Measurements from ENCODE around the gene C11orf58. TPM values are rescaled to one million over a fixed set of nuclear protein-coding genes. Genes with fewer than 3 reads are reported as not detected.

Gene C11orf58
- total and polyA plus RNA-seq, 2 experiments from 2014 or later: 153 to 226 TPM

GRCh38 chr11:16801288-16801980 is 63.0 kb downstream of the C11orf58 start:
- 71 to 74% methylated on average over 10 of the region's 10 CpGs for WGBS, 2 experiments (ENCODE audit: low coverage in 1 of 2, low lambda C conversion rate in 2 of 2, missing lambda C conversion rate in 2 of 2)

GRCh38 chr11:16804104-16804947 is 65.9 kb downstream of the C11orf58 start:
- 0 out of 2 replicates have a peak, but pooled peaks cover 4% of the 10 kb centered on the region for H3K27me3 ChIP-seq (replicated peaks; ENCODE audit: insufficient read depth)
- H3K9me2 ChIP-seq (ENCODE audit: insufficient read depth): no peaks in the 10 kb centered on the region
- H3F3A ChIP-seq (ENCODE audit: insufficient read depth): no peaks in the 10 kb centered on the region
- H2AFZ ChIP-seq: no peak overlapping the region
- H3K4me2 ChIP-seq (ENCODE audit: unreplicated experiment): no peak overlapping the region
- WGBS, 2 experiments (ENCODE audit: low coverage in 1 of 2, low lambda C conversion rate in 2 of 2, missing lambda C conversion rate in 2 of 2): 50 to 51% methylated on average over 7 of the region's 7 CpGs
- no peak overlapping the region for H3K9ac ChIP-seq
- in situ Hi-C loops (cut with MboI): no loop called here
- no peak overlapping the region for H3K4me3 ChIP-seq
- no peaks in the 10 kb centered on the region for H3K4me1 ChIP-seq (ENCODE audit: insufficient read depth)
- TF ChIP-seq EZH2 (IDR thresholded peaks at IDR 0.05; ENCODE audit: insufficient read depth, poor library complexity, severe bottlenecking) (no peak), EZH2phosphoT487 (IDR thresholded peaks at IDR 0.05; ENCODE audit: insufficient read depth, low read depth) (no peak)
- no peaks in the 10 kb centered on the region for H3K79me2 ChIP-seq (ENCODE audit: insufficient read depth)
- DNase-seq: no peak
- no peaks in the 10 kb centered on the region for H3K36me3 ChIP-seq (ENCODE audit: low read depth)
- H3K27ac ChIP-seq: no peak overlapping the region
- H3K9me3 ChIP-seq (ENCODE audit: low read depth): no peaks in the 10 kb centered on the region
- no peaks in the 10 kb centered on the region for H4K20me1 ChIP-seq (ENCODE audit: insufficient read depth)

More at GRCh38 chr11:16801288-16801980, 63.0 kb downstream of the C11orf58 start:
- Histone ChIP-seq H3F3A (ENCODE audit: insufficient read depth) (no peaks in the 10 kb centered on the region), H3K4me3 (no peak overlapping the region), H3K27ac (no peak overlapping the region), H3K36me3 (ENCODE audit: low read depth) (no peaks in the 10 kb centered on the region), H3K4me1 (ENCODE audit: insufficient read depth) (no peaks in the 10 kb centered on the region), H3K9ac (no peak overlapping the region), H4K20me1 (ENCODE audit: insufficient read depth) (no peaks in the 10 kb centered on the region), H3K79me2 (ENCODE audit: insufficient read depth) (no peaks in the 10 kb centered on the region), H3K27me3 (replicated peaks; ENCODE audit: insufficient read depth) (0 out of 2 replicates have a peak, but pooled peaks cover 4% of the 10 kb centered on the region), H3K9me3 (ENCODE audit: low read depth) (no peaks in the 10 kb centered on the region), H2AFZ (no peak overlapping the region), H3K4me2 (ENCODE audit: unreplicated experiment) (no peak overlapping the region), H3K9me2 (ENCODE audit: insufficient read depth) (no peaks in the 10 kb centered on the region)
- DNase-seq: no peak
- in situ Hi-C loops (cut with MboI): no loop called here
- no peak for TF ChIP-seq EZH2 (IDR thresholded peaks at IDR 0.05; ENCODE audit: insufficient read depth, poor library complexity, severe bottlenecking)
- no peak for TF ChIP-seq EZH2phosphoT487 (IDR thresholded peaks at IDR 0.05; ENCODE audit: insufficient read depth, low read depth)

GRCh38 chr11:16805938-16806337 is 67.5 kb downstream of the C11orf58 start:
- no peak overlapping the region for H3K9ac ChIP-seq
- no peaks in the 10 kb centered on the region for H3K79me2 ChIP-seq (ENCODE audit: insufficient read depth)
- H3K4me3 ChIP-seq: no peak overlapping the region
- no peaks in the 10 kb centered on the region for H3K4me1 ChIP-seq (ENCODE audit: insufficient read depth)
- 57 to 63% methylated on average over 8 of the region's 8 CpGs for WGBS, 2 experiments (ENCODE audit: low coverage in 1 of 2, low lambda C conversion rate in 2 of 2, missing lambda C conversion rate in 2 of 2)
- H3K27me3 ChIP-seq (replicated peaks; ENCODE audit: insufficient read depth): 0 out of 2 replicates have a peak, but pooled peaks cover 4% of the 10 kb centered on the region
- no peak overlapping the region for H2AFZ ChIP-seq
- no peaks in the 10 kb centered on the region for H3K36me3 ChIP-seq (ENCODE audit: low read depth)
- no peak overlapping the region for H3K27ac ChIP-seq
- H3K9me2 ChIP-seq (ENCODE audit: insufficient read depth): no peaks in the 10 kb centered on the region
- H3F3A ChIP-seq (ENCODE audit: insufficient read depth): no peaks in the 10 kb centered on the region
- H3K9me3 ChIP-seq (ENCODE audit: low read depth): no peaks in the 10 kb centered on the region
- TF ChIP-seq EZH2phosphoT487 (IDR thresholded peaks at IDR 0.05; ENCODE audit: insufficient read depth, low read depth) (no peak), EZH2 (IDR thresholded peaks at IDR 0.05; ENCODE audit: insufficient read depth, poor library complexity, severe bottlenecking) (no peak)
- in situ Hi-C loops (cut with MboI): no loop called here
- H4K20me1 ChIP-seq (ENCODE audit: insufficient read depth): no peaks in the 10 kb centered on the region
- peak; percentile 29 for DNase-seq
- H3K4me2 ChIP-seq (ENCODE audit: unreplicated experiment): no peak overlapping the region

DNA sequence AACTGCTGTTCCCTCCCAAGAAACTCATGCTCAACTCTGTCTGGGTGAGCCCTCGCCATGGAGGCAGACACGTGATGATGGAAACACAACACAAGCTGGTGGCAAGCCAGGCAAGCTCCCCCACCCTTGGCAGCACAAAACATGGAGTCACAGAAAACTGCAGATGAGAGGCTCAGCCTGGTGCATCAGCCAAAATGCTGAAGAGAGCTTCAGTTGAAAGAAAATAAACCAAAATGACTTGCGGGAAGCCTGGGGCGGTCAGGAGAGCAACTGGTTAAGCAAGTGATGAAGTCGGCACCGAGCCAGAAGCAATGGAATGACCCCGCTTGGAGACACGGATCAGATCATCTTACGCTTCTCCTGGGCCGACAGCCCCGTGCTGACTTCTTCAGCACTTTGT is 68.3 kb downstream of the C11orf58 start:
- in situ Hi-C loops (cut with MboI): no loop called here
- Histone ChIP-seq H3K4me1 (ENCODE audit: insufficient read depth) (no peaks in the 10 kb centered on the region), H3K27ac (no peak overlapping the region), H3K27me3 (replicated peaks; ENCODE audit: insufficient read depth) (0 out of 2 replicates have a peak, but pooled peaks cover 4% of the 10 kb centered on the region), H4K20me1 (ENCODE audit: insufficient read depth) (no peaks in the 10 kb centered on the region), H3K79me2 (ENCODE audit: insufficient read depth) (no peaks in the 10 kb centered on the region), H3K9me3 (ENCODE audit: low read depth) (no peaks in the 10 kb centered on the region), H2AFZ (no peak overlapping the region), H3K4me2 (ENCODE audit: unreplicated experiment) (no peak overlapping the region), H3K4me3 (no peak overlapping the region), H3K36me3 (ENCODE audit: low read depth) (no peaks in the 10 kb centered on the region), H3F3A (ENCODE audit: insufficient read depth) (no peaks in the 10 kb centered on the region), H3K9ac (no peak overlapping the region), H3K9me2 (ENCODE audit: insufficient read depth) (no peaks in the 10 kb centered on the region)
- TF ChIP-seq EZH2phosphoT487 (IDR thresholded peaks at IDR 0.05; ENCODE audit: insufficient read depth, low read depth): no peak
- TF ChIP-seq EZH2 (IDR thresholded peaks at IDR 0.05; ENCODE audit: insufficient read depth, poor library complexity, severe bottlenecking): no peak
- 7 to 10% methylated on average over 11 of the region's 11 CpGs for WGBS, 2 experiments (ENCODE audit: low coverage in 1 of 2, low lambda C conversion rate in 2 of 2, missing lambda C conversion rate in 2 of 2)
- peak; percentile 32 for DNase-seq

Data from GM23248 (cell line).